SK-N-SH (cell line): ENCODE measurements around the gene CADM2. TPM values are rescaled to one million over a fixed set of nuclear protein-coding genes. Genes with fewer than 3 reads are reported as not detected.

Experiments
- CTCF ChIA-PET: fragments of 300-600, 350-600 bp; formaldehyde crosslinking; extraction: SDS; loops from one replicate; lab custom pipeline; 2021; lab: Yijun Ruan, JAX
- POLR2A ChIA-PET: fragments of 350-600 bp; sonication (Branson Sonifier 250); formaldehyde crosslinking; extraction: SDS; loops from one replicate; lab custom pipeline; 2020; ENCODE audit warnings: antibody characterized with exemption, inconsistent platforms; lab: Yijun Ruan, JAX
- DNase-seq: peaks from one replicate; pipeline ENCODE4 v3.0.0; 2012
- H2AFZ ChIP-seq: fragments of 200-600 bp; sonication (generic); 2 replicates; pipeline ENCODE4 v1.8.1; 2016; ENCODE audit warnings: antibody characterized with exemption, mild to moderate bottlenecking, low read depth
- H3F3A ChIP-seq: fragments of 200-600 bp; sonication (generic); replicated peaks from 2 replicates; pipeline ENCODE3; 2016; ENCODE audit warnings: antibody characterized with exemption, mild to moderate bottlenecking; ENCODE audit not compliant: insufficient read depth
- H3K27ac ChIP-seq, 2 experiments: fragments of 200-500 bp in 1 of 2; fragments of 200-600 bp in 1 of 2; sonication (Bioruptor generic) in 1 of 2; sonication (generic), shearing (Covaris generic) in 1 of 2; 2 replicates each; pipeline versions ENCODE4 v1.5.1 to v1.6.1; 2014 to 2016; ENCODE audit warnings: low read depth in 2 of 2, inconsistent platforms in 1 of 2, low read length in 1 of 2, mild to moderate bottlenecking in 1 of 2, mixed read lengths in 1 of 2
- H3K27me3 ChIP-seq: fragments of 200-600 bp; sonication (generic), shearing (Covaris generic); 2 replicates; pipeline ENCODE4 v1.6.1; 2016; ENCODE audit warnings: mixed run types; ENCODE audit not compliant: insufficient read depth
- H3K36me3 ChIP-seq, 2 experiments: fragments of 200-500 bp in 1 of 2; fragments of 200-600 bp in 1 of 2; sonication (Bioruptor generic) in 1 of 2; sonication (generic) in 1 of 2; replicated peaks in 1 of 2; 2 replicates each; pipeline versions ENCODE3 to v1.5.1; 2014 to 2016; ENCODE audit warnings: low read length in 1 of 2, mild to moderate bottlenecking in 1 of 2; ENCODE audit not compliant: insufficient read depth in 2 of 2, control insufficient read depth in 1 of 2
- H3K4me1 ChIP-seq, 2 experiments: fragments of 200-500 bp in 1 of 2; fragments of 200-600 bp in 1 of 2; sonication (Bioruptor generic) in 1 of 2; sonication (generic), shearing (Covaris generic) in 1 of 2; 2 replicates each; pipeline versions ENCODE4 v1.5.1 to v1.6.1; 2014 to 2016; ENCODE audit warnings: low read depth in 1 of 2, low read length in 1 of 2, mixed run types in 1 of 2; ENCODE audit not compliant: insufficient read depth in 2 of 2, control insufficient read depth in 1 of 2
- H3K4me2 ChIP-seq: fragments of 200-600 bp; sonication (generic), shearing (Covaris generic); 2 replicates; pipeline ENCODE4 v1.6.1; 2017; ENCODE audit warnings: mixed run types
- H3K4me3 ChIP-seq, 2 experiments: fragments of 200-500 bp in 1 of 2; fragments of 200-600 bp in 1 of 2; sonication (Bioruptor generic) in 1 of 2; sonication (generic), shearing (Covaris generic) in 1 of 2; 2 replicates each; pipeline versions ENCODE4 v1.5.1 to v1.8.1; 2014 to 2016; ENCODE audit warnings: low read depth in 2 of 2, inconsistent platforms in 1 of 2, low read length in 1 of 2, mild to moderate bottlenecking in 1 of 2, mixed read lengths in 1 of 2, moderate library complexity in 1 of 2
- H3K79me2 ChIP-seq: fragments of 200-600 bp; sonication (generic); 2 replicates; pipeline ENCODE4 v1.8.1; 2017; ENCODE audit warnings: mild to moderate bottlenecking; ENCODE audit not compliant: insufficient read depth
- H3K9ac ChIP-seq: fragments of 200-600 bp; sonication (generic); 2 replicates; pipeline ENCODE4 v1.6.1; 2017; ENCODE audit warnings: mixed run types
- H3K9me2 ChIP-seq: fragments of 200-600 bp; sonication (generic); 2 replicates; pipeline ENCODE4 v1.6.1; 2017; ENCODE audit warnings: mixed run types
- H3K9me3 ChIP-seq: fragments of 200-600 bp; sonication (generic); 2 replicates; pipeline ENCODE4 v1.6.1; 2017; ENCODE audit warnings: mixed run types, mild to moderate bottlenecking, moderate library complexity
- H4K20me1 ChIP-seq: fragments of 200-600 bp; sonication (generic); 2 replicates; pipeline ENCODE4 v1.6.1; 2017; ENCODE audit warnings: mild to moderate bottlenecking, mixed run types; ENCODE audit not compliant: insufficient read depth
- CHD2 ChIP-seq: fragments of 150-350 bp; IDR thresholded peaks from 2 replicates; pipeline ENCODE4 v1.6.1; 2018; ENCODE audit warnings: low read length; ENCODE audit not compliant: partially characterized antibody
- ELF1 ChIP-seq: IDR thresholded peaks from 2 replicates; pipeline ENCODE4 v1.4.0; 2012
- EP300 ChIP-seq, 2 experiments: IDR thresholded peaks; 2 replicates each; pipeline versions ENCODE4 v1.4.0 to v1.6.1; 2012; ENCODE audit warnings: borderline replicate concordance in 1 of 2, low read depth in 1 of 2, low read length in 1 of 2
- FOSL2 ChIP-seq: IDR thresholded peaks from 2 replicates; pipeline ENCODE4 v1.4.0; 2012; ENCODE audit warnings: low read depth, mild to moderate bottlenecking, moderate library complexity, borderline replicate concordance
- FOXM1 ChIP-seq: IDR thresholded peaks from 2 replicates; pipeline ENCODE4 v1.4.0; 2012; ENCODE audit warnings: low read depth, mild to moderate bottlenecking
- GABPA ChIP-seq: IDR thresholded peaks from 2 replicates; pipeline ENCODE4 v1.4.0; 2012; ENCODE audit warnings: low read depth, mild to moderate bottlenecking
- GATA2 ChIP-seq: sonication (generic); formaldehyde crosslinking; IDR thresholded peaks from 2 replicates; pipeline ENCODE4 v1.5.0; 2020; ENCODE audit warnings: mild to moderate bottlenecking, missing genetic modification reagents
- MXI1 ChIP-seq: IDR thresholded peaks from 2 replicates; pipeline ENCODE4 v1.6.1; 2012; ENCODE audit warnings: mild to moderate bottlenecking, low read depth, low read length, improper control_type of control experiment
- NRF1 ChIP-seq: IDR thresholded peaks from 2 replicates; pipeline ENCODE4 v1.6.1; 2012; ENCODE audit warnings: low read depth, mild to moderate bottlenecking, low read length
- POLR2AphosphoS5 ChIP-seq: IDR thresholded peaks from 2 replicates; pipeline ENCODE4 v1.6.1; 2012; ENCODE audit warnings: low read depth, low read length
- RAD21 ChIP-seq: IDR thresholded peaks from 2 replicates; pipeline ENCODE4 v1.6.1; 2012; ENCODE audit warnings: mild to moderate bottlenecking, low read length
- RCOR1 ChIP-seq: fragments of 150-350 bp; IDR thresholded peaks from 2 replicates; pipeline ENCODE4 v1.6.1; 2017; ENCODE audit warnings: antibody characterized with exemption, low read length
- RFX5 ChIP-seq: IDR thresholded peaks from 2 replicates; pipeline ENCODE4 v1.6.1; 2012; ENCODE audit warnings: mild to moderate bottlenecking, improper control_type of control experiment, low read length
- RXRA ChIP-seq: IDR thresholded peaks from 2 replicates; pipeline ENCODE4 v1.4.0; 2012; ENCODE audit warnings: low read depth, mild to moderate bottlenecking, borderline replicate concordance
- SIN3A ChIP-seq: IDR thresholded peaks from 2 replicates; pipeline ENCODE4 v1.6.1; 2012; ENCODE audit warnings: low read depth, mild to moderate bottlenecking, low read length, moderate library complexity, borderline replicate concordance
- TAF1 ChIP-seq: IDR thresholded peaks from 2 replicates; pipeline ENCODE4 v1.6.1; 2012; ENCODE audit warnings: low read depth, mild to moderate bottlenecking, low read length, moderate library complexity, borderline replicate concordance
- TEAD4 ChIP-seq: IDR thresholded peaks from 2 replicates; pipeline ENCODE4 v1.4.0; 2012; ENCODE audit warnings: mild to moderate bottlenecking, borderline replicate concordance; ENCODE audit not compliant: insufficient read depth
- WGBS: methylation state at CpG from one replicate; pipeline ENCODE4 v1.1.6; 2017; ENCODE audit warnings: low lambda C conversion rate; 5-methylcytosine and 5-hydroxymethylcytosine counted together
- polyA plus RNA-seq, 3 experiments: library from polyadenylated mRNA; depleted of rRNA; stranded (reverse); fragments of >200 nt; gene quantifications; 2 replicates each; pipeline ENCODE4 v1.2.3, GENCODE V29; 2012
- TF ChIP-seq, protein P1 (sequence below): IDR thresholded peaks from 2 replicates; pipeline ENCODE4 v1.4.0; 2012; ENCODE audit warnings: low read depth, borderline replicate concordance
- TF ChIP-seq, protein P2 (sequence below): fragments of 150-350 bp; IDR thresholded peaks from 2 replicates; pipeline ENCODE4 v1.6.1; 2016; ENCODE audit warnings: mild to moderate bottlenecking, low read depth, low read length
- TF ChIP-seq, protein P3 (sequence below): fragments of 150-350 bp; IDR thresholded peaks from 2 replicates; pipeline ENCODE4 v1.6.1; 2017; ENCODE audit warnings: antibody characterized with exemption, low read length, low read depth, borderline replicate concordance
- TF ChIP-seq, protein P4 (sequence below): IDR thresholded peaks from 2 replicates; pipeline ENCODE4 v1.6.1; 2012; ENCODE audit warnings: mild to moderate bottlenecking, low read depth, low read length, moderate library complexity

The CADM2 gene
- polyA plus RNA-seq, 1 of the 3 experiments (the other 2 are of a cell fraction): 0.46 TPM

DNA sequence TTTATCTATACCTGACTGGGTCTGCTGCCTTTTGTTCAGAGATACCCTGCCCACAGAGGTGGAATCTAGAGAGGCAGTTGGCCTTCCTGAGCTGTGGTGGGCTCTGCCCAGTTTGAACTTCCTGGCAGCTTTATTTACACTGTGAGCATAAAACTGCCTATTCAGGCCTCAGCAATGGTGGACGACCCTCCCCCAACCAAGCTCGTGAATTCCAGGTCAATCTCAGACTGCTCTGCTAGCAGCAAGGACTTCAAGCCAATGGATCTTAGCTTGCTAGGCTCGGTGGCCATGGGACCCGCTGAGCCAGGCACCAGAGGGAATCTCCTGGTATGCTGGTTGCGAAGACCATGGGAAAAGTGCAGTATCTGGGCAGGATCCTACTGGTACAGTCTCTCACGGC is 270.2 kb downstream of the CADM2 start (continued):
- TF ChIP-seq MXI1: no peak
- no peak for TF ChIP-seq ELF1
- TF ChIP-seq RAD21: no peak
- no peak for TF ChIP-seq FOSL2
- no peak for TF ChIP-seq CHD2
- TF ChIP-seq POLR2AphosphoS5: no peak
- TF ChIP-seq GABPA: no peak
- TF ChIP-seq RFX5: no peak
- no peak for TF ChIP-seq TAF1

DNA sequence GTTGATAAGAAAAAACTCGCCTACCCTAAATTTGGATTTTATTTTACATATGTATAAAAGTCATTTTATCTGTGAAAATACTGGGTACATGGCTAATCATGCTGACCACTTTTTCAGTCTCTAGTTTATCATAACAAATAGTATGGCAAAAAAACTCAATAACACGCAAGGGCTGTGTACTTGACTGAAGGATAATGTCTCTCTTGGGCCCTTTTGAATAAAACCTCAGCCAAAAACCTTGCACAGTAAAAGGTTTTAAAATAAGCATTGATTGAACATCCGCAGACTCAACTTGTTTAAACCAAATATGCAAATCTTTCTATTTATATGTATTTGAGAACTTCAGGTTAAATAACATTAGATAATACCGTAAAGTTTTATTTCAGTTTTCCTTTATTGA is 285.3 kb downstream of the CADM2 start:
- Histone ChIP-seq H2AFZ (no peak overlapping the region), H3K4me1 (no peaks in the 10 kb centered on the region), H3K36me3 (no peaks in the 10 kb centered on the region), H3K79me2 (no peaks in the 10 kb centered on the region), H3K4me3 (no peak overlapping the region), H4K20me1 (no peaks in the 10 kb centered on the region), H3K9me2 (no peaks in the 10 kb centered on the region), H3F3A (no peaks in the 10 kb centered on the region), H3K9ac (no peak overlapping the region), H3K27me3 (no peaks in the 10 kb centered on the region), H3K27ac (no peak overlapping the region), H3K4me2 (no peak overlapping the region), H3K9me3 (no peaks in the 10 kb centered on the region; the same call in 1 of the 2 replicates)
- DNase-seq: no peak
- WGBS: 27% methylated on average over 4 of the region's 4 CpGs
- ChIA-PET POLR2A (no interaction called here), CTCF (no interaction called here)
- no peak for TF ChIP-seq CHD2
- TF ChIP-seq FOXM1: no peak
- no peak for TF ChIP-seq RXRA
- no peak for TF ChIP-seq ELF1

DNA sequence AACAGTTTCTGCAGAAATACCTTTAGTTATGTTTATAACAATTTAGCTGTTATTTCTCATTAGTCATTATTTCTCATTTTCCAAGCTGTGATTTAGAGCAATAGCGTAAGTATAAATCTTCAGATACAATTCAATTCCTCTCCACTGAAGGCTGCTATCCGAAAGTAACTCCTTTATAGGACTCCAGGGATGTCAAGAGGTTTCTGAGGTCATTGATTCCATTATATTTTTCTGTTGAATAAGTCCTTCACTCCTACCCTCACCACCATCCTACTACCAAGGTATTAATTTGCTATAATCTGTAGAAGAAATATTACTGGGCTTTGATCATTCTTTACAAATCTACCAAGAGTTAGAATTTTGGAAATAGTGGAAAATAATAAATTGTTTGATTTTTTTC is 285.7 kb downstream of the CADM2 start:
- H3F3A ChIP-seq: no peaks in the 10 kb centered on the region
- H3K27me3 ChIP-seq: no peaks in the 10 kb centered on the region
- H3K4me1 ChIP-seq: no peaks in the 10 kb centered on the region
- H3K79me2 ChIP-seq: no peaks in the 10 kb centered on the region
- no peak overlapping the region for H2AFZ ChIP-seq
- no peak overlapping the region for H3K27ac ChIP-seq
- no peaks in the 10 kb centered on the region for H3K9me2 ChIP-seq
- 37% methylated on average over 2 of the region's 2 CpGs for WGBS
- H4K20me1 ChIP-seq: no peaks in the 10 kb centered on the region
- no peak overlapping the region for H3K9ac ChIP-seq
- no peak for DNase-seq
- H3K4me3 ChIP-seq: no peak overlapping the region
- POLR2A ChIA-PET: no interaction called here
- H3K4me2 ChIP-seq: no peak overlapping the region
- CTCF ChIA-PET: no interaction called here
- no peaks in the 10 kb centered on the region; the same call in 1 of the 2 replicates for H3K9me3 ChIP-seq
- no peaks in the 10 kb centered on the region for H3K36me3 ChIP-seq
- no peak for TF ChIP-seq TEAD4
- TF ChIP-seq GATA2 (CRISPR knock-in tag): no peak
- no peak for TF ChIP-seq RCOR1
- no peak for TF ChIP-seq GABPA
- TF ChIP-seq EP300 (IDR thresholded peaks at IDR 0.05; ENCODE audit: borderline replicate concordance in 1 of 2, low read depth in 1 of 2, low read length in 1 of 2): no peak
- TF ChIP-seq, protein P1, sequence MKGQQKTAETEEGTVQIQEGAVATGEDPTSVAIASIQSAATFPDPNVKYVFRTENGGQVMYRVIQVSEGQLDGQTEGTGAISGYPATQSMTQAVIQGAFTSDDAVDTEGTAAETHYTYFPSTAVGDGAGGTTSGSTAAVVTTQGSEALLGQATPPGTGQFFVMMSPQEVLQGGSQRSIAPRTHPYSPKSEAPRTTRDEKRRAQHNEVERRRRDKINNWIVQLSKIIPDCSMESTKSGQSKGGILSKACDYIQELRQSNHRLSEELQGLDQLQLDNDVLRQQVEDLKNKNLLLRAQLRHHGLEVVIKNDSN: no peak
- TF ChIP-seq, protein P2, sequence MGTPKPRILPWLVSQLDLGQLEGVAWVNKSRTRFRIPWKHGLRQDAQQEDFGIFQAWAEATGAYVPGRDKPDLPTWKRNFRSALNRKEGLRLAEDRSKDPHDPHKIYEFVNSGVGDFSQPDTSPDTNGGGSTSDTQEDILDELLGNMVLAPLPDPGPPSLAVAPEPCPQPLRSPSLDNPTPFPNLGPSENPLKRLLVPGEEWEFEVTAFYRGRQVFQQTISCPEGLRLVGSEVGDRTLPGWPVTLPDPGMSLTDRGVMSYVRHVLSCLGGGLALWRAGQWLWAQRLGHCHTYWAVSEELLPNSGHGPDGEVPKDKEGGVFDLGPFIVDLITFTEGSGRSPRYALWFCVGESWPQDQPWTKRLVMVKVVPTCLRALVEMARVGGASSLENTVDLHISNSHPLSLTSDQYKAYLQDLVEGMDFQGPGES: no peak
- no peak for TF ChIP-seq NRF1
- TF ChIP-seq MXI1: no peak
- no peak for TF ChIP-seq SIN3A
- TF ChIP-seq, protein P3, sequence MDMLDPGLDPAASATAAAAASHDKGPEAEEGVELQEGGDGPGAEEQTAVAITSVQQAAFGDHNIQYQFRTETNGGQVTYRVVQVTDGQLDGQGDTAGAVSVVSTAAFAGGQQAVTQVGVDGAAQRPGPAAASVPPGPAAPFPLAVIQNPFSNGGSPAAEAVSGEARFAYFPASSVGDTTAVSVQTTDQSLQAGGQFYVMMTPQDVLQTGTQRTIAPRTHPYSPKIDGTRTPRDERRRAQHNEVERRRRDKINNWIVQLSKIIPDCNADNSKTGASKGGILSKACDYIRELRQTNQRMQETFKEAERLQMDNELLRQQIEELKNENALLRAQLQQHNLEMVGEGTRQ: no peak
- TF ChIP-seq CHD2: no peak
- TF ChIP-seq, protein P4, sequence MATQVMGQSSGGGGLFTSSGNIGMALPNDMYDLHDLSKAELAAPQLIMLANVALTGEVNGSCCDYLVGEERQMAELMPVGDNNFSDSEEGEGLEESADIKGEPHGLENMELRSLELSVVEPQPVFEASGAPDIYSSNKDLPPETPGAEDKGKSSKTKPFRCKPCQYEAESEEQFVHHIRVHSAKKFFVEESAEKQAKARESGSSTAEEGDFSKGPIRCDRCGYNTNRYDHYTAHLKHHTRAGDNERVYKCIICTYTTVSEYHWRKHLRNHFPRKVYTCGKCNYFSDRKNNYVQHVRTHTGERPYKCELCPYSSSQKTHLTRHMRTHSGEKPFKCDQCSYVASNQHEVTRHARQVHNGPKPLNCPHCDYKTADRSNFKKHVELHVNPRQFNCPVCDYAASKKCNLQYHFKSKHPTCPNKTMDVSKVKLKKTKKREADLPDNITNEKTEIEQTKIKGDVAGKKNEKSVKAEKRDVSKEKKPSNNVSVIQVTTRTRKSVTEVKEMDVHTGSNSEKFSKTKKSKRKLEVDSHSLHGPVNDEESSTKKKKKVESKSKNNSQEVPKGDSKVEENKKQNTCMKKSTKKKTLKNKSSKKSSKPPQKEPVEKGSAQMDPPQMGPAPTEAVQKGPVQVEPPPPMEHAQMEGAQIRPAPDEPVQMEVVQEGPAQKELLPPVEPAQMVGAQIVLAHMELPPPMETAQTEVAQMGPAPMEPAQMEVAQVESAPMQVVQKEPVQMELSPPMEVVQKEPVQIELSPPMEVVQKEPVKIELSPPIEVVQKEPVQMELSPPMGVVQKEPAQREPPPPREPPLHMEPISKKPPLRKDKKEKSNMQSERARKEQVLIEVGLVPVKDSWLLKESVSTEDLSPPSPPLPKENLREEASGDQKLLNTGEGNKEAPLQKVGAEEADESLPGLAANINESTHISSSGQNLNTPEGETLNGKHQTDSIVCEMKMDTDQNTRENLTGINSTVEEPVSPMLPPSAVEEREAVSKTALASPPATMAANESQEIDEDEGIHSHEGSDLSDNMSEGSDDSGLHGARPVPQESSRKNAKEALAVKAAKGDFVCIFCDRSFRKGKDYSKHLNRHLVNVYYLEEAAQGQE: no peak
